ENCODE data around the gene PAPSS1.

The PAPSS1 gene

DNA sequence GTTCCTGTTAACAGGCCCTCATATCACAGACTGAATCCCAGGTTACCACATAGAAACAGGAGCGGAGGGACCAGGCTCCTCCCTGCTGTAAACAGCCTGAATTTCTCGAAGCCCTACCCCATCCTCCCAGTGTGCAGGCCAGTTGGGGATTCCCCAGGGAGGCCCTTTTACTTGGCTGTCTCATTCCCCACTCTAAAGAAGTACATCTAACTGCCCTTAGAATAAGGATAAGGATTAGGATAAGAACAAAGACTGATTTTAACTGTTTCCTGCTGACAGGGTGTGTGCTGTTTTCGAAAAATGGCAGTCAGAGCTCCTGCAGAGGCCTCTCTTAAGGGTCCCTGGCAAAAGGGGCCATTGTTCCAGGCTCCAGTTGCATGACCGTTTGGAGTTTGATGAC lies 133.7 kb downstream of the PAPSS1 start:
- H3K27ac Mint-ChIP-seq, result no peak overlapping the region
- no peaks in the 10 kb centered on the region for H3K36me3 Mint-ChIP-seq
- H3K4me1 Mint-ChIP-seq, result no peaks in the 10 kb centered on the region
- H3K27me3 Mint-ChIP-seq, result no peaks in the 10 kb centered on the region
- H3K4me3 Mint-ChIP-seq, result no peak overlapping the region
- no peaks in the 10 kb centered on the region for H3K9me3 Mint-ChIP-seq

DNA sequence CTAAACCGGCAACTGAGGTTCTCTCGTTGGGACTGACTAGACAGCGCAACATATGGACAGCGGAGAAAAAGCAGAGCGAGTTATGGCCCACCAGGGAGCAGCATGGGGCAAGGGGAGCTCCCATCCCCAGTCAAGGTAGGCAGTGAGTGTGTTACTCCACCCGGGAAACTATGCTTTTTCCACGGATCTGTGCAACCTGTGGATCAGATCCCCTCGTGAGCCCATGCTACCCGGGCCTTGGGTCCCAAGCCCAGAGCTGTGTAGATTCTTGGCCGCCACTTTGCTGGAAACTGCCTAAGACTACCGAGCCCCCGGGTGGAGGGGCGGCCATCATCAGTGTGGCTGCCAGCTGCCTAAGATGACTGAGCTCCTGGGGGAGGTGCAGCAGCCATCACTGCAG lies 140.9 kb downstream of the PAPSS1 start:
- Mint-ChIP-seq H3K4me1 (no peaks in the 10 kb centered on the region), H3K27ac (no peak overlapping the region), H3K9me3 (no peaks in the 10 kb centered on the region), H3K27me3 (no peaks in the 10 kb centered on the region), H3K36me3 (no peaks in the 10 kb centered on the region), H3K4me3 (no peak overlapping the region)

DNA sequence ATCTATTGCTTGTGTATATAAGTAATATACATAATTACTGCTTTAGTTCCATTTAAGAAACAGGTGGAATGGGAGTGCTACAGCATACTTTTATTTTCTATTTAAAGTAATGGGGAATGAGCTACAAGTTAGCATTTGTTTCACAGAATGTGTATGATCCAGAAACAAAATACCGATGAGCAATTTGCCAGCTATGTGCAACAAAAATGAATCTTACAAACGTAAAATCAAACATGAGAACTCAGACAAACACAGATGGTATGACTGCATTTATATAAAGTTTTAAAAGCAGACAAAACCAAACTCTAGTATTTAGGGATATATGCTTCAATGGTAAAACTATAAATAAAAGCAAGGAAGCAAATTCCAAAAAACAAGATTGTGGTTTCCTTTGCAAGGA lies 141.7 kb downstream of the PAPSS1 start:
- Mint-ChIP-seq H3K4me1 (no peaks in the 10 kb centered on the region), H3K36me3 (no peaks in the 10 kb centered on the region), H3K9me3 (no peaks in the 10 kb centered on the region), H3K4me3 (no peak overlapping the region), H3K27ac (no peak overlapping the region), H3K27me3 (no peaks in the 10 kb centered on the region)

DNA sequence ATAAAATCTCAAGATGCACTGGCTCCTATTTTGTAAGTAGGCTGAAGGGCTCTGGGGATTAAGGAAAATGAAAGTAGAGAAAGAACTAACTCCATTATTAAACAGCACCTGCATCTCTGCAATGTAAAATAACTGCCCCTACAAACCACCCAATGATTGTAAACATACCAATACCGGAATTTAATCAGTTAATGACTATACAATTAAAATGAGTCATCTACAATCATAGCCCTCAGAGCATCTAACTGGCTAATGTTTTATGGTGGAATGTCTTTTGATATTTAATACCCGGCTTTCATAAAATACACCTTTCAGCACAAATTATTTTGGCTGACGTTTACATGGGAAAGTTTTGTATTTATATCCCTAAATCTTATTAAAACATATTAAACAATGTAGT lies 142.3 kb downstream of the PAPSS1 start:
- no peak overlapping the region for H3K27ac Mint-ChIP-seq
- no peaks in the 10 kb centered on the region for H3K27me3 Mint-ChIP-seq

DNA sequence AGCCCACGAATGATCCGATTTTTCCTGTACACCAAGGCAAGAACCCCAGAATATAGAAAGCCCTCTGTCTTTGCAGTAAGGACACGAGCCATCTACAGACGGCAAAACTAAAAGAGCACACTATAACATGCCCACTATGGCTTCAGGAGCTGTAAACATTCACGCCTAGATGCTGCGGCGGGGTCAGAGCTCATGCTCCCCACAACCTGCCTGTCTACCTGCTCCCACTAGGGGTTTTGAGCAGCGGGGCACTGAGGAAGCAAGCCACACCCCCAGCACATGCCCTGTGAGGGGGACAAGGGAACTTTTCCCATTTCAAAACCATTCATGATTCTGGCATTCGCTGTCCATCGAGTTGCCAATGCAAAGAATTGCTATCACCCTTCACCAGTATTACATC lies 144.8 kb downstream of the PAPSS1 start:
- Mint-ChIP-seq H3K9me3 (no peaks in the 10 kb centered on the region), H3K36me3 (no peaks in the 10 kb centered on the region), H3K4me3 (no peak overlapping the region), H3K4me1 (no peaks in the 10 kb centered on the region), H3K27ac (no peak overlapping the region), H3K27me3 (no peaks in the 10 kb centered on the region)

More for the DNA sequence above, 142.3 kb downstream of the PAPSS1 start:
- no peaks in the 10 kb centered on the region for H3K36me3 Mint-ChIP-seq
- H3K4me1 Mint-ChIP-seq, result no peaks in the 10 kb centered on the region
- no peaks in the 10 kb centered on the region for H3K9me3 Mint-ChIP-seq
- no peak overlapping the region for H3K4me3 Mint-ChIP-seq

DNA sequence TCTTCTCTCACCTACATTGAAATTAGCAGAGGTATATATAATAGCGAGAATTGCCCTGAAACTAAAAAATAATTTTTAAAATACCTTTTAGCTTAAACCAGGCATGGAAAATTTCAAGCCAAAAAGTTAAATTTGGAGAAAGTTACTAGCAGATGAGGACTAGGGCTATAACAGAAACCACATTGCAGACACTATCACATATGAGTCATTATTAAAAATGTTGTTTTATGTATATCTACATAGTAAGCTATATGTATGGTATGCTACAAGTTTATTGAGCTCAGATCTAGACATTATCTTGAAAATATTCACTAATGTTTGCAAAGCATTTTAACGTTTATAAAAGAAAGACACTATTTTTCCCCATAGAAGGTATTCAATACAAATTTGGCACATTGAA lies 147.8 kb downstream of the PAPSS1 start:
- Mint-ChIP-seq H3K27ac (no peak overlapping the region), H3K4me3 (no peak overlapping the region), H3K36me3 (peaks cover 3% of the 10 kb centered on the region), H3K4me1 (no peaks in the 10 kb centered on the region), H3K27me3 (peaks cover 3% of the 10 kb centered on the region), H3K9me3 (peaks cover 11% of the 10 kb centered on the region)

DNA sequence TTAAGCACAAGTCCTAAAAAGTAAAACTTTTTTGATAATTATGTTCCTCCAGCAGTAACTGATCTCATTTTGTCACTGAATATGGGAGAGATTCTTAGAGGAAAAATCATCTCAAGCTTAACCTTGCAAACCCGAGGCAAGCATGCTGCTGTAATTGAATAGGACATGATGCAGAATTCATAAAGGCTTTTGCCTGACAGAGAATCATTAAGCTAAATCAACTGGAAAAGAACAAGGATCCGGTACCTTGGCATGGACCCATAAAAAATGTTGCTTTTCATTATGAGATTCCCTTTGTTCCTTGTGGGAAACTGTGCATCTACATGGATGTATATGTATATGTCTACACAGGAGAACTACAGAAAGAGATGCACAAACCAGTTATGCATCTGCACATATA lies 149.1 kb downstream of the PAPSS1 start:
- Mint-ChIP-seq H3K27ac (no peak overlapping the region), H3K27me3 (peaks cover 3% of the 10 kb centered on the region), H3K4me3 (no peak overlapping the region), H3K36me3 (peaks cover 6% of the 10 kb centered on the region), H3K4me1 (no peaks in the 10 kb centered on the region), H3K9me3 (peaks cover 19% of the 10 kb centered on the region)

DNA sequence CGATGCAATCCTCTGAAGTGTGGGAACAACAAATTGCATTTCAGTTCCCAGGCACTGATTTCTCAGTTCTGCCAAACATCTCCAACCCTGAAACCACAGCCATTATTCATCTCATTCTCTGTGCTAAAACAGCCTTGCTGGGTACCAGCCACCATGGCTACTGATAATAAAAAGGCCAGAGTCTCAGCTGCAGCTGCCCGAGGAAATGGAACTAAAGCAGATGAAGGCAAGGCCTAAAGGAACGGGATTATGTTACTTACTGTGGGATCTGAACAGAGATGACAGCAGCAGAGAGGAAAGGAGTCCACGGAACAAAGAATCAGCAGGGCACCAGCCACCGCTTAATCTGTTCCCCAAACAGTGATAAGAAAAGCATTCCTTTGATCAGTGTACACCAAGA lies 155.7 kb downstream of the PAPSS1 start:
- peaks cover 24% of the 10 kb centered on the region for H3K27me3 Mint-ChIP-seq
- no peaks in the 10 kb centered on the region for H3K4me1 Mint-ChIP-seq
- peaks cover 9% of the 10 kb centered on the region for H3K36me3 Mint-ChIP-seq
- no peak overlapping the region for H3K27ac Mint-ChIP-seq
- no peak overlapping the region for H3K4me3 Mint-ChIP-seq
- H3K9me3 Mint-ChIP-seq, result peaks cover 42% of the 10 kb centered on the region
